Adipocyte (in vitro differentiated cells): ENCODE data around the gene TMEM201.

ENCODE experiments used
- DNase-seq: peaks from one replicate; pipeline ENCODE4 v3.0.0-alpha.2; 2015; ENCODE audit warnings: low read depth
- H3K27me3 ChIP-seq: replicated peaks from 2 replicates; pipeline ENCODE4 v1.7.0; 2013; ENCODE audit warnings: mild to moderate bottlenecking, low read length, moderate library complexity; ENCODE audit not compliant: control insufficient read depth, insufficient read depth
- H3K36me3 ChIP-seq: 2 replicates; pipeline ENCODE4 v1.7.0; 2013; ENCODE audit warnings: low read length, mild to moderate bottlenecking, moderate library complexity; ENCODE audit not compliant: control insufficient read depth, insufficient read depth, severe bottlenecking
- H3K4me1 ChIP-seq: 2 replicates; pipeline ENCODE4 v1.7.0; 2013; ENCODE audit warnings: mild to moderate bottlenecking, low read length, moderate library complexity; ENCODE audit not compliant: control insufficient read depth, insufficient read depth
- H3K4me3 ChIP-seq: 2 replicates; pipeline ENCODE4 v1.7.0; 2013; ENCODE audit warnings: mild to moderate bottlenecking, low read length, moderate library complexity
- H3K9ac ChIP-seq: 2 replicates; pipeline ENCODE4 v1.7.0; 2013; ENCODE audit warnings: mild to moderate bottlenecking, low read length, moderate library complexity
- H3K9me3 ChIP-seq: 2 replicates; pipeline ENCODE4 v1.7.0; 2013; ENCODE audit warnings: mild to moderate bottlenecking, low read length, moderate library complexity; ENCODE audit not compliant: control insufficient read depth

The TMEM201 gene

GRCh38 chr1:9602794-9603167, 14.1 kb downstream of the TMEM201 start:
- no peak for DNase-seq
- Histone ChIP-seq H3K27me3 (no peaks in the 10 kb centered on the region), H3K4me1 (no peaks in the 10 kb centered on the region)

GRCh38 chr1:9603307-9603706, 14.6 kb downstream of the TMEM201 start:
- Histone ChIP-seq H3K4me1 (no peaks in the 10 kb centered on the region), H3K27me3 (no peaks in the 10 kb centered on the region), H3K9me3 (no peaks in the 10 kb centered on the region), H3K36me3 (peaks cover 34% of the 10 kb centered on the region), H3K9ac (no peak overlapping the region), H3K4me3 (no peak overlapping the region)
- DNase-seq, result no peak

More at GRCh38 chr1:9602794-9603167, 14.1 kb downstream of the TMEM201 start:
- Histone ChIP-seq H3K9me3 (no peaks in the 10 kb centered on the region), H3K36me3 (peaks cover 39% of the 10 kb centered on the region), H3K4me3 (no peak overlapping the region), H3K9ac (no peak overlapping the region)

GRCh38 chr1:9603766-9604753, 15.3 kb downstream of the TMEM201 start:
- DNase-seq, result no peak
- Histone ChIP-seq H3K4me1 (no peaks in the 10 kb centered on the region), H3K4me3 (no peak overlapping the region), H3K36me3 (peaks cover 32% of the 10 kb centered on the region), H3K9ac (no peak overlapping the region), H3K27me3 (no peaks in the 10 kb centered on the region), H3K9me3 (no peaks in the 10 kb centered on the region)

GRCh38 chr1:9604836-9605235, 16.1 kb downstream of the TMEM201 start:
- peaks cover 36% of the 10 kb centered on the region for H3K36me3 ChIP-seq
- no peaks in the 10 kb centered on the region for H3K4me1 ChIP-seq
- DNase-seq, result no peak
- no peak overlapping the region for H3K9ac ChIP-seq
- no peak overlapping the region for H3K4me3 ChIP-seq
- no peaks in the 10 kb centered on the region for H3K27me3 ChIP-seq
- no peaks in the 10 kb centered on the region for H3K9me3 ChIP-seq

- no peaks in the 10 kb centered on the region for H3K4me1 ChIP-seq
- H3K9ac ChIP-seq, result no peak overlapping the region
- no peak for DNase-seq
- no peak overlapping the region for H3K4me3 ChIP-seq
- H3K27me3 ChIP-seq, result no peaks in the 10 kb centered on the region
- no peaks in the 10 kb centered on the region for H3K9me3 ChIP-seq
- peaks cover 37% of the 10 kb centered on the region for H3K36me3 ChIP-seq
Observed at GRCh38 chr1:9605946-9606455, 17.3 kb downstream of the TMEM201 start.

- Histone ChIP-seq H3K27me3 (no peaks in the 10 kb centered on the region), H3K9ac (no peak overlapping the region), H3K9me3 (no peaks in the 10 kb centered on the region), H3K4me3 (no peak overlapping the region), H3K4me1 (no peaks in the 10 kb centered on the region), H3K36me3 (peaks cover 35% of the 10 kb centered on the region)
- DNase-seq, result no peak
Observed at GRCh38 chr1:9606458-9606857, 17.7 kb downstream of the TMEM201 start.

GRCh38 chr1:9606948-9607347, 18.2 kb downstream of the TMEM201 start:
- no peak for DNase-seq
- H3K36me3 ChIP-seq, result peaks cover 35% of the 10 kb centered on the region
- no peak overlapping the region for H3K9ac ChIP-seq
- H3K9me3 ChIP-seq, result no peaks in the 10 kb centered on the region
- H3K27me3 ChIP-seq, result no peaks in the 10 kb centered on the region
- no peaks in the 10 kb centered on the region for H3K4me1 ChIP-seq
- H3K4me3 ChIP-seq, result no peak overlapping the region

- no peak overlapping the region for H3K4me3 ChIP-seq
- DNase-seq, result no peak
- peaks cover 34% of the 10 kb centered on the region for H3K36me3 ChIP-seq
- no peaks in the 10 kb centered on the region for H3K9me3 ChIP-seq
- H3K9ac ChIP-seq, result no peak overlapping the region
- H3K27me3 ChIP-seq, result no peaks in the 10 kb centered on the region
- H3K4me1 ChIP-seq, result no peaks in the 10 kb centered on the region
Observed at GRCh38 chr1:9607352-9607751, 18.6 kb downstream of the TMEM201 start.

- Histone ChIP-seq H3K9me3 (no peaks in the 10 kb centered on the region), H3K4me1 (no peaks in the 10 kb centered on the region), H3K4me3 (no peak overlapping the region), H3K36me3 (peaks cover 24% of the 10 kb centered on the region), H3K9ac (no peak overlapping the region), H3K27me3 (no peaks in the 10 kb centered on the region)
- DNase-seq, result no peak
Observed at GRCh38 chr1:9609998-9610397, 21.3 kb downstream of the TMEM201 start.

GRCh38 chr1:9610548-9610947, 21.8 kb downstream of the TMEM201 start:
- no peaks in the 10 kb centered on the region for H3K27me3 ChIP-seq
- no peaks in the 10 kb centered on the region for H3K9me3 ChIP-seq
- no peak overlapping the region for H3K4me3 ChIP-seq
- DNase-seq, result no peak
- H3K4me1 ChIP-seq, result no peaks in the 10 kb centered on the region
- no peak overlapping the region for H3K9ac ChIP-seq
- peaks cover 24% of the 10 kb centered on the region for H3K36me3 ChIP-seq

GRCh38 chr1:9611716-9612115, 23.0 kb downstream of the TMEM201 start:
- H3K9me3 ChIP-seq, result no peaks in the 10 kb centered on the region
- no peak for DNase-seq
- no peaks in the 10 kb centered on the region for H3K27me3 ChIP-seq
- no peaks in the 10 kb centered on the region for H3K4me1 ChIP-seq
- H3K36me3 ChIP-seq, result peaks cover 24% of the 10 kb centered on the region
- no peak overlapping the region for H3K4me3 ChIP-seq
- H3K9ac ChIP-seq, result no peak overlapping the region
